DMS53 (cell line): ENCODE results near the gene PSMA4.
"Not testable (repeated sequence)": the region's sequence is repeated elsewhere in the genome, so short reads cannot be mapped to it uniquely, and the experiment has no call there.

ENCODE experiments used
- DNase-seq: peaks from one replicate; lab custom pipeline; 2025; lab: John Stamatoyannopoulos, UW

The PSMA4 gene

DNA sequence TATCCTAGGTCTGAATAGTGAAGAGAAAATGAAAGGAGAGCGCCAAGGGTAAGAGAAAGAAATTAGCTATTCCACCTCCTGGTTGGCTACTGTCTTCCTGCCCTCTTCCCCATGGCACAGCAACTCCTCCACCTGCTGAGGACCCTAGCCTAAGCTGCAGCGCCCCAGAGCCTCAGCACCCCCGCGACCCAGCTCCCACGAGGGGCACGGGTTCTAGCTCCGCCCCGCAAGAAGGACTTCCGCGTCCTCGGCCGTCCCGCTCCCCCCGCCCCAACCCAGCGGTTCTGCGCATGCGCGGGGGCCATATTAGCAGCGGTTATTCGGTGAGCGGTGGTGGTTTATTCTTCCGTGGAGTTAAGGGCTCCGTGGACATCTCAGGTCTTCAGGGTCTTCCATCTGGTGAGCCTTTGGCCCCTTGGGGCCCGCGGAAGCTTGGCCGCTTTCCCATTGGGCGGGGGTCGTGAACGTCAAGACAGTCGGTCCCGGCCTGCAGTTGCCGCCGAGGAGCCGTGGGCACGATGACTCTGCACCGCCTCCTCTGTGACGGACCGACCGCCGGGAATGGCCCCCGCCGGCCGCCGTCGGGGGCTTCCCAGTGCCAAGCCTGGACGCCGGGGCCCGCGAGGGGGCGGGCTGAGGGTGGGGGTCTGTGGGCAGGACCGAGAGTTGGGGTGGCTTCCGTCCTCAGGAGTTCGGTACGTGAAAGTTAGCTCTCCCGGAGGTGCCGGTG is at the start of gene PSMA4:
PSMA4 (plus strand) TSS at position 304 of the 730 bp plus-strand sequence. CDS start 1,484 bp downstream, outside the sequence.
- DNase-seq = peak; percentile 88

DNA sequence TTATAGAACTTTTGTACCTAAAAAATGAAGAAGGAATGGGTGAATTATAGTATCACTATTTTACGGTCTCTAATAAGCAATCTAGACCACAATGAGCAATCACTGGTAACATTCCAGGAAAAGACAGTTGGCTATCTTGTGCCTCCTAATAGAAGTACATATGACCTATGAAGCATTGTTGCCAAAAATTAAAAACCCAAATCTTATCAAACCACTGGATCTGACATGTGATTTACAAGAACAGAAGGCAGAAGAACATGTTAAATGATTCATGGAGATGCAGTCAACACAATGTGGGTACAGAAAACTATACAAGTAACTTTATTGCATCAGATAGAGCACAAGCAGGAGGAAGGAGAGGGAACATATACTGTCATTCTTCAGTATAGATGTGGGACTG is 47.4 kb upstream of the PSMA4 start:
- no peak for DNase-seq

GRCh38 chr15:78501857-78502256 is 38.4 kb upstream of the PSMA4 start:
- DNase-seq = no peak

GRCh38 chr15:78502641-78503040 is 37.6 kb upstream of the PSMA4 start:
- DNase-seq = no peak

DNA sequence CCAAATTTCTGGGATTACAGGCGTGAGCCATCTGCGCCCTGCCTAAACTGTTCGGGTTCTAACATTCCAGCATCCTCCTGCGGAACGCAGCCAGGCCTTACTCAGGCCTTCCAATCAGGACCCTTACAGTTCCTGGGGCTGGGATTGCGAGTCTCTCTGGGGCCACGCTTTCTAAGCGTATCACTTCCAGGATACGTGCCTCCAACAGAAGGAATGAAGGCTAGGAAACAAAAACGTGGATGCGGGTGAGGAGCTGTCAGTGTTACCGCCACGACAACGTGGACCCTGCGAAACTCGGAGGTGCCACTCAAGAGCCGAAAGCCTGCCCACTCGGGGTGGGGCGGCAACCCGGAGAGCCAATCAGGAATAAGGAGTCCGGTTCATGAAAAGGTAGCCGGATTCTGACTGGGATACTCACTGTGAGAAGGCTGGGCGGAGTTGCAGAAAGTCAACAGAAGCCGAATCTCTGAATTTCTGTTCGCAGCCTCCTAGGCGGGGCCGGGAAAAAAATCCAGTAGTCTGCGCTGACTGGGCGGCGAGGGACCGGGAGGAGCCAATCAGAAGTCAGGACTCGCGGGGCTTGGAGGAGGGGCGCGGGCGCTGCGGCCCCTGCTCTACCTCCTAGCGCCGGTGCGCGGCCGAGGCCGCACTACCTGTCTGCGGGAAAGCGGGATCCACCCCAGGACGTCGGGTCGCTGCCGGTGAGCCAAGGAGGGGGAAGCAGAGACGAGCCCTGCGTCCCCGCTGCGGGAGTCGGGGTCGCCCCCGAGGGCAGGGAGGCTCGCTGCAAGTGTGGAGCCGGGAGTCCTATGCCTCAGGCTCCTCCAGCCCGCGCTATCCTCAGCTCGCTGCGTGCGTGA is 33.0 kb upstream of the PSMA4 start, which contains the start of gene HYKK:
HYKK (plus strand) TSS at position 607 of the 860 bp plus-strand sequence. CDS start 5,512 bp downstream, outside the sequence.
- peak; percentile 97 for DNase-seq

- no peak for DNase-seq
Observed at GRCh38 chr15:78507831-78508160, 32.4 kb upstream of the PSMA4 start.

GRCh38 chr15:78508272-78508671 is 32.0 kb upstream of the PSMA4 start:
- no peak for DNase-seq

GRCh38 chr15:78509726-78510312 is 30.4 kb upstream of the PSMA4 start:
- peak; percentile 41 for DNase-seq

GRCh38 chr15:78520035-78520434 is 20.2 kb upstream of the PSMA4 start:
- not testable (repeated sequence) for DNase-seq

DNA sequence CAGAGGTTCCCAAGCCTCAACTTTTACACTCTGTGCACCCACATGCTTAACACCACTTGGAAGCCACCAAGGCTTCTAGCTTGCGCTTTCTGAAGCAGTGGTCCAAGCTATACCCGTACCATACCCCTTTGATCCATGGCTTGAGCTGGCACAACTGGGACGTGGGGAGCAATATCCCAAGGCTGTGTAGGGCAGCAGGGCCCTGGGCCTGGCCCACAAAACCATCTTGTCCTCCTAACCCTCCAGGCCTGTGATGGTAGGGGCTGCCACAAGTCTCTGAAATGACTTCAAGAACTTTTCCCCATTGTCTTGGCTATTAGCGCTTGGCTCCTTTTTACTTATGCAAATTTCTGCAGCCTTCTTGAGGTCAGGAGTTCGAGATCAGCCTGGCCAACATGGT is 16.0 kb upstream of the PSMA4 start:
- no peak for DNase-seq

DNA sequence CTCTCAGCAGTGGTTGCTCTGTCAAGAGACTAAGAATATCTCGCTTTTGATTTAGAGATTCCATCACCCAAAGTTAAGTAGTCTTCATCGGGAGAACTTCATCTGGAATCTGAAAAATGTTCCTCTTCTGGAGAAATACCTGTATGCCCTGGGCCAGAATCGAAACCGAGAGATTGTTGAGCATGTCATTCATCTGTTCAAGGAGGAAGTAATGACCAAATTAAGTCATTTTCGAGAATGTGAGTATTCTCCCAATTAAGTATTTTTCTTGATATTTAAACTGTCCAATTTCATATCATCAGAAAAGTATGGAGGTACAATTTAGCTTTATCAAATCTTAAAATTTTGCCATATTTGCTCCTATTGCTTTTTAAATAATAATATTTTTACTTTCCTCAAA is 12.9 kb upstream of the PSMA4 start:
- no peak for DNase-seq

DNA sequence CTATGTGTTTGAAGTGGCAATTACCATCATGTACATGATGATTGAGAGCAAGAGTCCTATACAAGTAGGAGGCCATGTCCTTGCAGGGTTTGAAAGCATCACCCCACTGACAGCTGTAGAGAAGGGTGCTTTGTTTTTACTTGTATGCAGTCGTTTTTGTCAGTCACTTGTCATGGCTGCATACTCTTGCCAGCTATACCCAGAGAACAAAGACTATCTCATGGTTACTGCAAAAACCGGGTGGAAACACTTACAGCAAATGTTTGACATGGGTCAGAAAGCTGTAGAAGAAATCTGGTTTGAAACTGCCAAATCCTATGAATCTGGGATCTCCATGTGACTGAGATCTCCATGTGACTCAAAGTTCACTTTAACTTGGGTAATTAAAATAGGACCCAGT is 6.9 kb upstream of the PSMA4 start:
- DNase-seq = no peak

DNA sequence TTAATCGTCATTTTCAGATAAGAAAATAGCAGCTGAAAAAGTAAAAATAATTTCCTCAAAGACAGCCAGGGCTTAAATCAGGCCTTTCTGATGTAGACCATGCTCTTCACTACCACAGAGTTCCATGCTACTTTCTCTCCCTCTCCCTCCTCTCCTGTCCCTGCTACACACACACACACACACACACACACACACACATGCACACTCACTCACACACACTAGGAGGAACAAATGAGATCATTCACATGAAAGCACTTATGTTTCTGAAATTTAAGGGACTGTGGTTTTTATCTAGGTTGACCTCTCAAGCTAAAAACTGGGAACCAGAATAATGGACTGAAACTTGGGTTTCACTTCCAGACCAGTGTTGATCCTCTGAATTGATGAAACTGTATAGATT is 4.1 kb upstream of the PSMA4 start:
- no peak for DNase-seq

GRCh38 chr15:78537266-78537905 is 2.9 kb upstream of the PSMA4 start:
- DNase-seq = no peak

DNA sequence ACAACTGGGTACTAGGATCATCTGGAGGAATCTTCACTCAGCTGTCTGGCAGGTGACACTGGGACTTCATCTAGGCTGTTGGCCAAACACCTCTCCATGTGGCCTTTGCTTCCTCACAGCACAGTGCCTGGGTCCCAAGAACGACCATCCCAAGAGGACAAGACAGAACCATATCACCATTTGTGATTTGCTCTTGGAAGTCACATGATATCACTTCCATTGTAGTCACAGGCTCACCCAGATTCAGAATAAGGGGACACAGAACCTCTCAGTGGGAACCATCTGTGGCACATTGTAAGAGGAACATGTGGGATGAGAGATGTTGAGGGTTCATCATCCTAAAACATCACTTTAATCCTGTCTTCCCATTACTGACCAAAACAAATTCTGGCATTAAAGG is 1.9 kb upstream of the PSMA4 start:
- DNase-seq = no peak

GRCh38 chr15:78539464-78540140 is 642 bp upstream of the PSMA4 start:
- not testable (repeated sequence) for DNase-seq

DNA sequence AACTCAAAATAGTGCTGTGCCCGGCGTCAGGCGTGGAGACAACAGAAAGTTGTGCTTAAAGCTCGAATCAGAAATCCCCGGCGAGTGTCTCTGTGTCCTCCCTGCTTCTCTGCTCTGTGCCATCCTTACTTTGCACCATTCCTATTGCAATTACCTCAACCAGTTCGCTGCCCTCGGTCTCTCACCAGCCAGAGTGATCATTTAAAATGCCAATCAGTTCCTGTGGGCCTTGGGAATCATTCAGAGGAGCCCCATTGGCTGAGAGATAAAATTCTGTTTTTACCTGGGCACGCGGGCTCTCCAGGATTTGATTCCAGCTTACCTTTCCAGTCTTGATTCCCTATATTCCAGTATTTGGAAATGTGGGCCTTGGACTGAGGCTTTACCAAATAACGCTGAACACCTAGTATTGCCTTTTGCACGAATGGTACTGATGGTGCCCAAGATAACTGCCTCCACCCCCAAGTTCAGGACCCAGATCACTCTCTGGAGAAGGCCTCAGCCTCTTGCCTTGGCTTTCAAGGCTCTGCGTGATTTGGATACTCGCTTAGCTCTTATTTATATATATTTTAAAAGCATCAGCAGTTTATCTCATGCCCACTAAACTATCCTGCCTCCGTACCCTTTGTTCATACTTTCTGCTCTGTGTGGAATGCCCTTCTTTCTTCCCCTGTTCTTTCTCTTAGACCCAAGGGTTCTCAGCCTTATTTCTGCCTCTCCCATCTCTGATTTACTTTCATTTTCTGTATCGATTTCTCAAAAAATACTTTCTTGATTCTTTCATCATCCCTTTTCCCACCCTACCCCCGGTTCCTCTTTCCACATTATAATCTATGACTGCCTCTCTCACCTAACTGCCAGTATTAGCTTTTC is 863 bp downstream of the PSMA4 start:
- DNase-seq = no peak

DNA sequence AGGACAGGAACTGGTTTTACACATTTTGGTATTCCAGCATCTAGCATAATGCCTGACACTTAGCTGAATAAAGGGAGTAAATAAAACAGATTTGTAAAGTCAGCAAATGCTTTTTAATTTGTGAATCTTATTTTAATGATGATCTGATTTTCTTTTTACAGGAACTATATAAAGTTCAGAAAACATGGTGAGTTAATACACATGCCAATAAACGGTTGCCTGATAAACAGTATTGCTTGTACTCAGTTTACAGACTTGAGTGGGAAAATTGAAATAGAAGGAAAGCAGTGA is 1.4 kb downstream of the PSMA4 start:
- no peak for DNase-seq

GRCh38 chr15:78542647-78543046 is 2.4 kb downstream of the PSMA4 start:
- DNase-seq = no peak

DNA sequence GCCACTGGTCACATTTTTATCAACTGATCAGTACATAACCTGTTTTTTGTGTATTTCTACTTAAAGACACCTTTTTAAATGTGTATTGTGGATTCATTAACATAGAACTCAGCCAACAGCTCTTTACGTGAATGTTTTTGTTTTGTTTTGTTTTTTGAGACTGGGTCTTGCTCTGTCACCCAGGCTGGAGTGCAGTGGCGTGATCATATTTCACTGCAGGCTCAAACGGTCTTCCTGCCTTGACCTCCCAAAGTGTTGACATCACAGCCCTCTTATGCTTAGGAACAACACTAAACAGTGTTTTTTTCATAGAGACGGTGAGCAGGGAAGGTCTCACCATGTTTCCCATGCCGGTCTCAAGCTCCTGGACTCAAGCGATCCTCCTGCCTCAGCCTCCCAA is 9.9 kb downstream of the PSMA4 start:
- no peak for DNase-seq

GRCh38 chr15:78550815-78551214 is 10.6 kb downstream of the PSMA4 start:
- no peak for DNase-seq
